HCT116 (cell line): ENCODE measurements around the gene CELA2A. TPM values are rescaled to one million over a fixed set of nuclear protein-coding genes. Genes with fewer than 3 reads are reported as not detected.
"Not testable (repeated sequence)": the region's sequence is repeated elsewhere in the genome, so short reads cannot be mapped to it uniquely, and the experiment has no call there.

Experiments
- ATAC-seq: fragments of 200-7000 bp; cut with Tn5 transposase; 2 replicates; pipeline ENCODE4 v1.9.1; 2020; ENCODE audit warnings: mild to moderate bottlenecking, moderate library complexity
- BruUV-seq: library from RNA; stranded (reverse); fragments of 400-500 nt; replicated peaks from 2 replicates; lab custom pipeline; 2021; lab: Mats Ljungman, UMichigan
- CTCF ChIA-PET: fragments of 300-600 bp; sonication (Branson Sonifier 250); formaldehyde crosslinking; loops from one replicate; lab custom pipeline; 2021; ENCODE audit warnings: antibody characterized with exemption; lab: Charles Lee
- POLR2A ChIA-PET: fragments of 300-600, 350-600 bp; sonication (Branson Sonifier 250); formaldehyde crosslinking; loops from one replicate; lab custom pipeline; 2021; ENCODE audit warnings: antibody characterized with exemption; lab: Charles Lee
- RAD21 ChIA-PET, 2 experiments: fragments of 300-600 bp; sonication (Branson Sonifier 250); formaldehyde crosslinking; loops; one replicate each; lab custom pipeline; 2023; ENCODE audit warnings: low total read pairs in 2 of 2; ENCODE audit not compliant: uncharacterized antibody in 2 of 2, unreplicated experiment in 2 of 2, low non-redundant PET in 1 of 2; lab: Charles Lee
- DNase-seq: peaks from one replicate; pipeline ENCODE4 v3.0.0-alpha.2; 2010; ENCODE audit warnings: low read depth, low spot score
- H2AFZ ChIP-seq: fragments of 200-600 bp; shearing (Covaris generic), sonication (generic); 2 replicates; pipeline ENCODE4 v1.6.1; 2017; ENCODE audit warnings: low read depth, mixed run types, mixed read lengths, antibody characterized with exemption, low read length; ENCODE audit not compliant: poor library complexity, severe bottlenecking
- H3K27ac ChIP-seq: 2 replicates; pipeline ENCODE4 v1.5.1; 2012; ENCODE audit warnings: low read depth, low read length
- H3K27me3 ChIP-seq: fragments of 200-600 bp; sonication (generic); 2 replicates; pipeline ENCODE4 v1.6.1; 2016; ENCODE audit warnings: mixed run types, low read length, mixed read lengths; ENCODE audit not compliant: insufficient read depth
- H3K36me3 ChIP-seq, 2 experiments: fragments of 200-500 bp in 1 of 2; fragments of 200-600 bp in 1 of 2; sonication (Bioruptor generic) in 1 of 2; sonication (generic) in 1 of 2; 2 replicates each; pipeline versions ENCODE4 v1.5.1 to v1.6.1; 2014 to 2016; ENCODE audit warnings: low read length in 2 of 2, inconsistent platforms in 1 of 2, mixed read lengths in 1 of 2, mixed run types in 1 of 2; ENCODE audit not compliant: insufficient read depth in 2 of 2, control insufficient read depth in 1 of 2
- H3K4me1 ChIP-seq, 2 experiments: fragments of 200-600 bp in 1 of 2; sonication (generic) in 1 of 2; 2 replicates each; pipeline versions ENCODE4 v1.5.1 to v1.6.1; 2012 to 2017; ENCODE audit warnings: low read length in 2 of 2, inconsistent platforms in 1 of 2, mild to moderate bottlenecking in 1 of 2, mixed read lengths in 1 of 2, mixed run types in 1 of 2, moderate library complexity in 1 of 2; ENCODE audit not compliant: insufficient read depth in 2 of 2, control insufficient read depth in 1 of 2
- H3K4me2 ChIP-seq: fragments of 200-600 bp; sonication (generic); 2 replicates; pipeline ENCODE4 v1.6.1; 2017; ENCODE audit warnings: mixed run types, low read length, mixed read lengths
- H3K4me3 ChIP-seq, 2 experiments: fragments of 200-600 bp in 1 of 2; sonication (generic) in 1 of 2; replicated peaks in 1 of 2; 2 replicates each; pipeline ENCODE4 v1.5.1; 2011 to 2016; ENCODE audit warnings: low read length in 2 of 2, control low read depth in 1 of 2, low read depth in 1 of 2, mild to moderate bottlenecking in 1 of 2, mixed read lengths in 1 of 2, mixed run types in 1 of 2
- H3K79me2 ChIP-seq: fragments of 200-600 bp; sonication (generic); 2 replicates; pipeline ENCODE4 v1.6.1; 2017; ENCODE audit warnings: mild to moderate bottlenecking, mixed run types, low read length, moderate library complexity, mixed read lengths; ENCODE audit not compliant: insufficient read depth
- H3K9ac ChIP-seq: fragments of 200-600 bp; sonication (generic); 2 replicates; pipeline ENCODE4 v1.6.1; 2016; ENCODE audit warnings: low read length, mixed read lengths
- H3K9me2 ChIP-seq: fragments of 200-600 bp; sonication (generic), shearing (Covaris generic); 2 replicates; pipeline ENCODE4 v1.6.1; 2017; ENCODE audit warnings: mixed run types, mild to moderate bottlenecking, moderate library complexity; ENCODE audit not compliant: insufficient read depth
- H3K9me3 ChIP-seq, 2 experiments: fragments of 200-500 bp in 1 of 2; fragments of 200-600 bp in 1 of 2; sonication (Bioruptor generic) in 1 of 2; sonication (generic) in 1 of 2; 2 replicates each; pipeline ENCODE4 v1.6.1; 2014 to 2017; ENCODE audit warnings: low read length in 2 of 2, mixed read lengths in 2 of 2, inconsistent platforms in 1 of 2, low read depth in 1 of 2, mild to moderate bottlenecking in 1 of 2, mixed run types in 1 of 2, moderate library complexity in 1 of 2; ENCODE audit not compliant: control insufficient read depth in 1 of 2, insufficient read depth in 1 of 2
- H4K20me1 ChIP-seq: fragments of 200-600 bp; sonication (generic), shearing (Covaris generic); 2 replicates; pipeline ENCODE4 v1.6.1; 2017; ENCODE audit warnings: mixed run types, mild to moderate bottlenecking, moderate library complexity; ENCODE audit not compliant: insufficient read depth
- CBX3 ChIP-seq: IDR thresholded peaks from 2 replicates; pipeline ENCODE4 v1.6.1; 2012; ENCODE audit warnings: low read depth
- CEBPB ChIP-seq: IDR thresholded peaks from 2 replicates; pipeline ENCODE4 v1.6.1; 2012; ENCODE audit warnings: low read depth
- EGR1 ChIP-seq: IDR thresholded peaks from 2 replicates; pipeline ENCODE4 v1.6.1; 2012; ENCODE audit warnings: low read depth
- EZH2 ChIP-seq: fragments of 200-600 bp; sonication (generic); IDR thresholded peaks from 2 replicates; pipeline ENCODE4 v1.6.1; 2017; ENCODE audit warnings: antibody characterized with exemption, mixed run types
- JUND ChIP-seq: IDR thresholded peaks from 2 replicates; pipeline ENCODE4 v1.6.1; 2012
- RAD21 ChIP-seq: IDR thresholded peaks from 2 replicates; pipeline ENCODE4 v1.6.1; 2012; ENCODE audit warnings: low read depth, mild to moderate bottlenecking
- SIN3A ChIP-seq: IDR thresholded peaks from 2 replicates; pipeline ENCODE4 v1.6.1; 2012; ENCODE audit warnings: low read depth
- SP1 ChIP-seq: IDR thresholded peaks from 2 replicates; pipeline ENCODE4 v1.6.1; 2012; ENCODE audit warnings: low read depth
- SRF ChIP-seq: IDR thresholded peaks from 2 replicates; pipeline ENCODE4 v1.6.1; 2012; ENCODE audit warnings: low read depth
- YY1 ChIP-seq: IDR thresholded peaks from 2 replicates; pipeline ENCODE4 v1.6.1; 2011; ENCODE audit warnings: low read length, low read depth, moderate library complexity, mild to moderate bottlenecking; ENCODE audit not compliant: insufficient replicate concordance; ENCODE audit errors: extremely low read depth
- ZFX ChIP-seq: fragments of 450-650 bp; IDR thresholded peaks from 2 replicates; pipeline ENCODE4 v1.6.1; 2017
- ZNF274 ChIP-seq: fragments of 200-500 bp; sonication (Bioruptor generic); IDR thresholded peaks from 2 replicates; pipeline ENCODE4 v1.6.1; 2014; ENCODE audit warnings: mild to moderate bottlenecking, low read depth, low read length, inconsistent platforms
- intact Hi-C: fragments of 100-400 bp; cut with micrococcal nuclease; formaldehyde crosslinking; loops from 2 replicates; pipeline ENCODE4 v1.10.0; 2022
- total RNA-seq: library from RNA; stranded (reverse); gene quantifications from one replicate; pipeline ENCODE4 v1.2.1, GENCODE V29; 2021; ENCODE audit not compliant: unreplicated experiment
- TF ChIP-seq, protein P1 (sequence below): IDR thresholded peaks from 2 replicates; pipeline ENCODE4 v1.6.1; 2012; ENCODE audit warnings: low read depth

CELA2A gene
- total RNA-seq, 1 experiment from 2014 or later, result 1.6 TPM

DNA sequence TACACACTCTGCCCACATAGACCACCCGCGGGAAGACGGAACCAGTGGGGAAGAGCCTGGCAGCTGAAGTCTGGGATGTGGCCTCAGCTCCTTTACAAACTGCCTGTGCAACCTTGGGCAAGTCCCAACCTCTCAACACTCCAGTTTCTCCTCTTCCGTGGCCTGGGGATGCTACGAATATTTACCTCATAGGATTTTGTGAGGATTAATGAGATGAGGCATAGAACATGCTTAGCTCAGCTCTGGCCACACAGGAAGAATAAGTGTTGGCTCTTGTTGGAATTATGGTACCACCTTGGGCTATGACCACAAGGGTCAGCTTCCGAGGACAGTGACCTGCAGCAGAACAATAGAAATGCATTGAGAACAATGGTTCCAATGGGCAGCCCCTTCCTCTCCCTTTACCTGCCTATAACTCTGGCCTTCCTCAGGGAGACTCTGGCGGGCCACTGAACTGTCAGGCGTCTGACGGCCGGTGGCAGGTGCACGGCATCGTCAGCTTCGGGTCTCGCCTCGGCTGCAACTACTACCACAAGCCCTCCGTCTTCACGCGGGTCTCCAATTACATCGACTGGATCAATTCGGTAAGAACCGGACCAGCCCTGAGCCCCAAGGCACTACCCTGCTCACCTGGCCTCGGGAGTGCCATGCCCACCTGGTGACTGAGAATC lies 10.6 kb downstream of the CELA2A start:
- H2AFZ ChIP-seq, H3K27ac ChIP-seq, H3K79me2 ChIP-seq, intact Hi-C loops, H3K36me3 ChIP-seq, CTCF ChIA-PET, H4K20me1 ChIP-seq, BruUV-seq, H3K9me2 ChIP-seq, H3K4me1 ChIP-seq, H3K4me3 ChIP-seq, H3K9me3 ChIP-seq, H3K9ac ChIP-seq, H3K27me3 ChIP-seq, ATAC-seq, POLR2A ChIA-PET, DNase-seq, H3K4me2 ChIP-seq, RAD21 ChIA-PET: not testable (repeated sequence)

DNA sequence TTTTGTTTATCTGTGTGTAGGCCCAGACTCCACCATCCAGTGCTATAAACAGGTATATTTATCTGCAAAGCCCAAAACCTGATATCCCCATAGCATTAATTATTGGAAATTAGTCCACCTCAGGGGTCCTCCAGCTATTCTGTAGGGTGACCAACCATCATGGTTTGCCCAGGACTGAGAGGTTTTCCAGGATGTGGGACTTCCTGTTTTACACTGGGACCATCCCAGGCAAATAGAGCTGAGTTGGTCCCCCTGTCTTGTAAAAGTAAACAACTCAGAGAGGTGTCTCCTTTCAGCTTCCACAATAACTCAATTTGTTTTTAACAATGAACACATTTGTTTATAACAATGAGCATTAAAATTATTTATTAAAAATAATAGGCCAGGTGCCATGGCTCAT lies 11.6 kb downstream of the CELA2A start:
- ATAC-seq, result no peak
- H3K4me1 ChIP-seq, result no peaks in the 10 kb centered on the region; a peak in 1 of 4 replicates
- no peak overlapping the region for H3K9ac ChIP-seq
- DNase-seq, result no peak
- no peaks in the 10 kb centered on the region for H3K79me2 ChIP-seq
- POLR2A ChIA-PET, result no interaction called here
- H3K4me3 ChIP-seq, result no peak overlapping the region
- RAD21 ChIA-PET, result no interaction called here
- intact Hi-C loops, result no loop called here
- no peaks in the 10 kb centered on the region; a peak in 1 of 4 replicates for H3K9me3 ChIP-seq
- CTCF ChIA-PET, result no interaction called here
- no peaks in the 10 kb centered on the region for H3K9me2 ChIP-seq
- H3K36me3 ChIP-seq, result no peaks in the 10 kb centered on the region
- BruUV-seq, result no TSS peak
- H4K20me1 ChIP-seq, result no peaks in the 10 kb centered on the region
- H3K4me2 ChIP-seq, result no peak overlapping the region
- no peak for TF ChIP-seq SIN3A
- no peak for TF ChIP-seq SRF
- TF ChIP-seq YY1, result no peak
- no peak for TF ChIP-seq CEBPB
- TF ChIP-seq RAD21, result no peak
- no peak for TF ChIP-seq ZNF274
- TF ChIP-seq SP1, result no peak
- TF ChIP-seq ZFX, result no peak
- TF ChIP-seq EGR1, result no peak
- no peak for TF ChIP-seq JUND
- TF ChIP-seq CBX3, result no peak
- TF ChIP-seq, protein P1, sequence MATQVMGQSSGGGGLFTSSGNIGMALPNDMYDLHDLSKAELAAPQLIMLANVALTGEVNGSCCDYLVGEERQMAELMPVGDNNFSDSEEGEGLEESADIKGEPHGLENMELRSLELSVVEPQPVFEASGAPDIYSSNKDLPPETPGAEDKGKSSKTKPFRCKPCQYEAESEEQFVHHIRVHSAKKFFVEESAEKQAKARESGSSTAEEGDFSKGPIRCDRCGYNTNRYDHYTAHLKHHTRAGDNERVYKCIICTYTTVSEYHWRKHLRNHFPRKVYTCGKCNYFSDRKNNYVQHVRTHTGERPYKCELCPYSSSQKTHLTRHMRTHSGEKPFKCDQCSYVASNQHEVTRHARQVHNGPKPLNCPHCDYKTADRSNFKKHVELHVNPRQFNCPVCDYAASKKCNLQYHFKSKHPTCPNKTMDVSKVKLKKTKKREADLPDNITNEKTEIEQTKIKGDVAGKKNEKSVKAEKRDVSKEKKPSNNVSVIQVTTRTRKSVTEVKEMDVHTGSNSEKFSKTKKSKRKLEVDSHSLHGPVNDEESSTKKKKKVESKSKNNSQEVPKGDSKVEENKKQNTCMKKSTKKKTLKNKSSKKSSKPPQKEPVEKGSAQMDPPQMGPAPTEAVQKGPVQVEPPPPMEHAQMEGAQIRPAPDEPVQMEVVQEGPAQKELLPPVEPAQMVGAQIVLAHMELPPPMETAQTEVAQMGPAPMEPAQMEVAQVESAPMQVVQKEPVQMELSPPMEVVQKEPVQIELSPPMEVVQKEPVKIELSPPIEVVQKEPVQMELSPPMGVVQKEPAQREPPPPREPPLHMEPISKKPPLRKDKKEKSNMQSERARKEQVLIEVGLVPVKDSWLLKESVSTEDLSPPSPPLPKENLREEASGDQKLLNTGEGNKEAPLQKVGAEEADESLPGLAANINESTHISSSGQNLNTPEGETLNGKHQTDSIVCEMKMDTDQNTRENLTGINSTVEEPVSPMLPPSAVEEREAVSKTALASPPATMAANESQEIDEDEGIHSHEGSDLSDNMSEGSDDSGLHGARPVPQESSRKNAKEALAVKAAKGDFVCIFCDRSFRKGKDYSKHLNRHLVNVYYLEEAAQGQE, result no peak
- no peak for TF ChIP-seq EZH2
- H2AFZ ChIP-seq, result no peak overlapping the region
- no peaks in the 10 kb centered on the region for H3K27me3 ChIP-seq
- no peak overlapping the region for H3K27ac ChIP-seq
